Colonic mucosa (tissue), 4 donors: Measurements from ENCODE around the gene IL22RA1. TPM values are rescaled to one million over a fixed set of nuclear protein-coding genes. Genes with fewer than 3 reads are reported as not detected.

Experiments used
- DNase-seq: peaks from one replicate; pipeline ENCODE4 v3.0.0-alpha.2; 2020
- H3K27ac ChIP-seq: fragments of 200-600 bp; one replicate; pipeline ENCODE4 v1.8.0; 2021
- H3K27me3 ChIP-seq: fragments of 200-600 bp; one replicate; pipeline ENCODE4 v1.8.0; 2021
- H3K36me3 ChIP-seq: fragments of 200-600 bp; one replicate; pipeline ENCODE4 v1.8.0; 2021
- H3K4me1 ChIP-seq: fragments of 200-600 bp; one replicate; pipeline ENCODE4 v1.8.0; 2021; ENCODE audit warnings: mild to moderate bottlenecking
- H3K4me3 ChIP-seq: fragments of 200-600 bp; one replicate; pipeline ENCODE4 v1.8.0; 2021
- H3K9ac ChIP-seq, 2 donors: one replicate each; pipeline ENCODE4 v1.7.0; 2013; ENCODE audit warnings: control low read depth in 2 of 2, low read depth in 2 of 2, low read length in 2 of 2
- H3K9me3 ChIP-seq: fragments of 200-600 bp; one replicate; pipeline ENCODE4 v1.8.0; 2021
- CTCF ChIP-seq: fragments of 200-600 bp; IDR thresholded peaks from one replicate; pipeline ENCODE4 v1.8.0; 2022; ENCODE audit warnings: antibody characterized with exemption, mild to moderate bottlenecking
- intact Hi-C: fragments of 100-400 bp; cut with DNase I; formaldehyde crosslinking; loops from one replicate; pipeline ENCODE4 v1.14.1; 2022
- total RNA-seq, 2 donors: library from RNA; stranded (reverse); fragmentation: NEBNext Ultra II Directional in 1 of 2; extraction: Animal tissue kit (Norgen Biotek cat#: 25700) in 1 of 2; gene quantifications; one replicate each; pipeline ENCODE4 v1.2.1, GENCODE V29; 2021
- donor health status: healthy.
- donor health status: DM: no; HTN: no; CAD: no.
- donor health status: DM: no; HTN: no; CAD: no.

Gene IL22RA1
- total RNA-seq, 2 donors from 2014 or later: 15.5 to 17.3 TPM

- H3K9ac ChIP-seq: no peak overlapping the region
- intact Hi-C loops: no loop called here
- no peak for TF ChIP-seq CTCF
- no peak overlapping the region for H3K4me3 ChIP-seq
- H3K36me3 ChIP-seq: no peaks in the 10 kb centered on the region
- no peaks in the 10 kb centered on the region for H3K9me3 ChIP-seq
- H3K4me1 ChIP-seq: no peaks in the 10 kb centered on the region
- H3K27ac ChIP-seq: no peak overlapping the region
- H3K27me3 ChIP-seq: no peaks in the 10 kb centered on the region
- DNase-seq: no peak
Measured at GRCh38 chr1:24180676-24181075, 37.7 kb upstream of the IL22RA1 start.

GRCh38 chr1:24179251-24179840, 36.4 kb upstream of the IL22RA1 start:
- H3K36me3 ChIP-seq: no peaks in the 10 kb centered on the region
- no peak for DNase-seq
- H3K9ac ChIP-seq: no peak overlapping the region
- no peak overlapping the region for H3K4me3 ChIP-seq
- H3K27me3 ChIP-seq: no peaks in the 10 kb centered on the region
- H3K9me3 ChIP-seq: no peaks in the 10 kb centered on the region
- no peak overlapping the region for H3K27ac ChIP-seq
- H3K4me1 ChIP-seq: no peaks in the 10 kb centered on the region
- TF ChIP-seq CTCF: no peak
- intact Hi-C loops: no loop called here

GRCh38 chr1:24178407-24178806, 35.5 kb upstream of the IL22RA1 start:
- no peak for DNase-seq
- no peaks in the 10 kb centered on the region for H3K9me3 ChIP-seq
- no peaks in the 10 kb centered on the region for H3K4me1 ChIP-seq
- intact Hi-C loops: no loop called here
- H3K9ac ChIP-seq: no peak overlapping the region
- H3K27ac ChIP-seq: no peak overlapping the region
- no peak for TF ChIP-seq CTCF
- no peak overlapping the region for H3K4me3 ChIP-seq
- no peaks in the 10 kb centered on the region for H3K27me3 ChIP-seq
- H3K36me3 ChIP-seq: no peaks in the 10 kb centered on the region

GRCh38 chr1:24177161-24177560, 34.2 kb upstream of the IL22RA1 start:
- intact Hi-C loops: no loop called here
- H3K9ac ChIP-seq: no peak overlapping the region
- H3K27me3 ChIP-seq: no peaks in the 10 kb centered on the region
- TF ChIP-seq CTCF: no peak
- H3K9me3 ChIP-seq: no peaks in the 10 kb centered on the region
- H3K36me3 ChIP-seq: no peaks in the 10 kb centered on the region
- no peaks in the 10 kb centered on the region for H3K4me1 ChIP-seq
- DNase-seq: no peak
- no peak overlapping the region for H3K4me3 ChIP-seq
- no peak overlapping the region for H3K27ac ChIP-seq

- H3K9me3 ChIP-seq: no peaks in the 10 kb centered on the region
- no peak overlapping the region for H3K9ac ChIP-seq
- no peak for TF ChIP-seq CTCF
- no peaks in the 10 kb centered on the region for H3K27me3 ChIP-seq
- H3K4me1 ChIP-seq: no peaks in the 10 kb centered on the region
- intact Hi-C loops: no loop called here
- DNase-seq: no peak
- no peak overlapping the region for H3K4me3 ChIP-seq
- H3K36me3 ChIP-seq: no peaks in the 10 kb centered on the region
- no peak overlapping the region for H3K27ac ChIP-seq
Measured at GRCh38 chr1:24175033-24175755, 32.3 kb upstream of the IL22RA1 start.
